Panc1 (cell line): ENCODE measurements around the gene IGLL5.

Source experiments
- POLR2AphosphoS5 ChIP-seq: IDR thresholded peaks from 2 replicates; pipeline ENCODE4 v1.6.1; 2012; ENCODE audit warnings: mild to moderate bottlenecking, low read depth, low read length, moderate library complexity
- TCF7L2 ChIP-seq: IDR thresholded peaks from 2 replicates; pipeline ENCODE4 v1.6.1; 2011; ENCODE audit warnings: mild to moderate bottlenecking, low read depth, low read length, inconsistent platforms
- TF ChIP-seq, protein P1 (sequence below): fragments of 450-650 bp; IDR thresholded peaks from 2 replicates; pipeline ENCODE4 v1.5.1; 2017; ENCODE audit warnings: mild to moderate bottlenecking

DNA sequence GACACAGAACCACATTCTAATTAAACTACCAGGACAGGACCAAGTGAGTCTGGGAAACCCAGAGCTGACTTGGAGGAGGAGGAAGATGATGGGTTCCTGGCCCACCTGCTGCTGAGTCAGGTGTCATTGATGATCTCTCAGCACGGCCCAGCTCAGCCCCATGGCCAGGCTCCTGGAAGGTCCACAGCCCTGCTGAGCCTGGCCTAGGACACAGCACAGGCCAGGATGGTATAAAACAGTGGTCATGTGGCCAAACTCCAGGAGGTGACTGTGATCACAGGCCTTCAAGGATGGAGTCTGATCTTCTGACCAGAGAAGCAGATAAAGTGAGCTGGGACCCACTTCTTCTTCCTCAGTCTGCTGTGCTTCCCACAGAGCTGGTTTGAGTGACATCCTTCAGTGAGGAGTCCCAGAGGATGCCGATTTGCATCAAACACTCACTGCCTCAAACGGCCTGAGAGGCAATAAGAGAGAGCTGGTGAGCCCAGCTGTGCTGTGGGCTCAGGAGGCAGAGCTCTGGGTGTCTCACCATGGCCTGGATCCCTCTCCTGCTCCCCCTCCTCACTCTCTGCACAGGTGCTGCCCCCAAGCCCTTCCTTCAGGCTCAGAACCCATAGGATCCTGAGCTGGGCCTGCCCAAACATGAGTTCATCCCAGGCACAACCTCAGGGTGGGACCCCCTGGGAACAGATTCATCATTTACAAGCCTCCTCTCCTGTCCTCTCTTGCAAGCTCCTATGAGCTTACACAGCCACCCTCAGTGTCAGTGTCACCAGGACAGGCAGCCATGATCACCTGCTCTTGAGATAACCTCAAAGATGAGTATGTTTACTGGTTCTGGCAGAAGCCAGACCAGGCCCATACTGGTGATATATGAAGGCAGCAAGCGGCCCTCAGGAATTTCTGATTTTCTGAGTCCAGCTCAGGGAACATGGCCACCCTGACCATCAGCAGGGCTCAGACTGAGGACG is 37.7 kb upstream of the IGLL5 start:
- TF ChIP-seq, protein P1, sequence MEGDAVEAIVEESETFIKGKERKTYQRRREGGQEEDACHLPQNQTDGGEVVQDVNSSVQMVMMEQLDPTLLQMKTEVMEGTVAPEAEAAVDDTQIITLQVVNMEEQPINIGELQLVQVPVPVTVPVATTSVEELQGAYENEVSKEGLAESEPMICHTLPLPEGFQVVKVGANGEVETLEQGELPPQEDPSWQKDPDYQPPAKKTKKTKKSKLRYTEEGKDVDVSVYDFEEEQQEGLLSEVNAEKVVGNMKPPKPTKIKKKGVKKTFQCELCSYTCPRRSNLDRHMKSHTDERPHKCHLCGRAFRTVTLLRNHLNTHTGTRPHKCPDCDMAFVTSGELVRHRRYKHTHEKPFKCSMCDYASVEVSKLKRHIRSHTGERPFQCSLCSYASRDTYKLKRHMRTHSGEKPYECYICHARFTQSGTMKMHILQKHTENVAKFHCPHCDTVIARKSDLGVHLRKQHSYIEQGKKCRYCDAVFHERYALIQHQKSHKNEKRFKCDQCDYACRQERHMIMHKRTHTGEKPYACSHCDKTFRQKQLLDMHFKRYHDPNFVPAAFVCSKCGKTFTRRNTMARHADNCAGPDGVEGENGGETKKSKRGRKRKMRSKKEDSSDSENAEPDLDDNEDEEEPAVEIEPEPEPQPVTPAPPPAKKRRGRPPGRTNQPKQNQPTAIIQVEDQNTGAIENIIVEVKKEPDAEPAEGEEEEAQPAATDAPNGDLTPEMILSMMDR = no peak
- no peak for TF ChIP-seq TCF7L2
- TF ChIP-seq POLR2AphosphoS5 = no peak
